ENCODE data around the gene POLDIP2. TPM values are rescaled to one million over a fixed set of nuclear protein-coding genes. Genes with fewer than 3 reads are reported as not detected.

The POLDIP2 gene
- total RNA-seq, 1 donor: 66.6 TPM

DNA sequence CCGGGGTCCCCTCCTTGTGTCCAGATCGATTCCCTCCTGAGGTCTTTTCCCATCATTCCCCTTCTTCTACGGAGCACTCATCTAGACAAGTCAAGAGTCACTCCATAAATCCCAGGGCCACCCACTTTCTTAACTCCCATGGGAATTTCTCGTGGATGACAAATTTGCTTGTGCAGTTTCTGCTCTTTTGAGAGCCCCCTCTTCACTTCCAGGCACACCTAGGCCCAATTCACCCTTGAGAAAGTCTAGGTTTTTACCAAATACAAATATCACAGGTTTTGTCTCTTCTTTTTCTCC lies 522 bp upstream of the POLDIP2 start:
- H3K4me3 ChIP-seq (ENCODE audit: low read depth, low read length): peak overlapping the region; percentile 96
- no peak for DNase-seq (ENCODE audit: low read depth)
- no peak for TF ChIP-seq CTCF (IDR thresholded peaks at IDR 0.05; ENCODE audit: insufficient read depth, low read length)

- TF ChIP-seq CTCF (IDR thresholded peaks at IDR 0.05; ENCODE audit: insufficient read depth, low read length): no peak
- no peak for DNase-seq (ENCODE audit: low read depth)
- H3K4me3 ChIP-seq (ENCODE audit: low read depth, low read length): no peak overlapping the region
These were observed 7.1 kb downstream of the POLDIP2 start for GRCh38 chr17:28350271-28350670.

DNA sequence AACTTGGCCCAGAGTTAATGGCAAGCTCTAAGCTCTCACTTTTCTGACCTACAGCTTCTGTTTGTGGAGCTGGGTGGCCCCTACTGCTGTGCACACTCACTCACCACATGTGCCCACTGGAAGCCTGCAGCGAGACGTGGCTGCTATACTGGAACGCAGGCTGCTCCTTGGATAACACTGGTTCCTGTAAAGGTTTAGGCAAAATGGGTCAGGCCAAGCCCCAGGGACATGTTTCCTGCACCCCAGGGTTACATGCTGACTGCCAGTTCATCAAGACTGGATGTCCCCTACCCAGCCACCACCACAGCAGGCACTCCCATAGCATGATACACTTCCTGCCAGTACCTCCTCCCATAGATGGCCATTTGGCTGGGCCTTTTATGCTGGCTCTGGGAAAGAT lies 8.3 kb downstream of the POLDIP2 start:
- TF ChIP-seq CTCF (IDR thresholded peaks at IDR 0.05; ENCODE audit: insufficient read depth, low read length): no peak
- no peak for DNase-seq (ENCODE audit: low read depth)
- H3K4me3 ChIP-seq (ENCODE audit: low read depth, low read length): no peak overlapping the region

DNA sequence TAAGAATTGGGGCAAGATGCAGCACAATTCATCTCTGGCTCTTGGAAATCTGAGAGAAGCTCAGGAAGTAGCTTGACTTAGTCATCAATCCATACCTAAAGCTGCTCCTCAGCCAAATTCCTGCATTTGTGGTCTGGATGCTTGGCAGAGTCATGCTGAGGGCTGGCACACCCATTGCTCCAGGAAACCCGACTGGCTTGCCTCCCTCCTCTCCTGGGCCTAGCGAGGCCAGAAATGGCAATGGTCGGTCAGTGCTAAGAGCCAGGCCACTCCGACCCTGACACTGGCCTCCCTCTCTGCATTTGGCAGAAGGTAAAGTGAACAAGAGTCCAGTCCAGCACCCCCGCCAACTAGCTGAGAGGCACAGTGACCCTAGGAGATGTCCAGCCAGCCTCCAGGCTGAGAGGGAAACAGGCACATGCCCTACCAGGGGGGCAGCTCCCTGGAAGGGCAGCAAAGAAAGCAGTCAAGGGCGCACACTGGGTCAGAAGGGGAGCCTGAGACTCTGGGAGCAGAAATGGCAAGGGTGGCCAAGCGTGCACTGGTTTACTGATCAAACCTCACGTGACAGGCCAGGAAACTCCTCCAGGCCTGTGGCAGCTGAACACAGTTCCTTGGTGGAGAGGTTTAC lies 10.0 kb downstream of the POLDIP2 start:
- no peak overlapping the region for H3K4me3 ChIP-seq (ENCODE audit: low read depth, low read length)
- peak; percentile 95 for DNase-seq (ENCODE audit: low read depth)
- TF ChIP-seq CTCF (IDR thresholded peaks at IDR 0.05; ENCODE audit: insufficient read depth, low read length): no peak

DNA sequence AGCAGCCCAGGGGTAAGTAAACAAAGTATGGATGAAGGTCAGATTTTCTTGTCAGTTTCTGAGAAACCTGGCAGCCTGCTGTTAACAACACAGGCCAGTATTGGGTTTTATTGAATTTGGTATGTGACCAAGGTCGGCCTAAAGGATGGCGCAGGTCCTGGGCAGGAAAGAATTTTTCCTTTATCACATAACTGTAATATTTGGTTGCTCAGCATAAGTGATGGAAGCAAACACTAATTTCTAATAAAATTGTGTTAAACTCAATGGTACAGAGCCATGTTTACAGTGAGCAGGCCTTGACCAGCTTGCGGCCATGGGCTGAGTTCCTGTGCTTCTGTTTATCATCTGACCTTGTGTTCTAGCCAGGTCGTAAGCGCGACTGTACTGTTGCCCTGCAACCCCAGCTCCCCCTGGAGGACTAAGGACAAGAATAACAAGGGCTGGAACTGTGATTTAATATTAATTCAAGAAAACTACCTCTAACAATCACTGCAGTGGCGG lies 10.5 kb downstream of the POLDIP2 start:
- no peak overlapping the region for H3K4me3 ChIP-seq (ENCODE audit: low read depth, low read length)
- TF ChIP-seq CTCF (IDR thresholded peaks at IDR 0.05; ENCODE audit: insufficient read depth, low read length): peak; percentile 47
- DNase-seq (ENCODE audit: low read depth): no peak

DNA sequence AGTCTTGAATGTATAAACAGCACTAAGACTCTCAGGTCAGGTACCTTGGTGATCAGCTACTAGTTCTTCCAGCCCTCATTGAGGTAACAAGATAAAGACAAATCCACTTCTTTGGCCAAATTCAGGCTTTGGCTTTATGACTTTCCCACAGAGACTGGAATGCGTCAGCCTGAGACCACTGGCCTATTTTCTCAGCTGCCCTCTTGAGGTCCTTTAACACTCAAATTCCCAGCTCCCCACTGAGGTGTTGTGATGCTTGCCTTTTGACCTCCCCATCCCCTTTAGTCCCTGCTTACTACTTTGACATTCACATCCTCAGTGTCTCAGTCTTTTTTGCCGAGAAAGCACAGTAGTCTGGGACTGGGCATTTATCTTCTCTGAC lies 11.1 kb downstream of the POLDIP2 start:
- DNase-seq (ENCODE audit: low read depth): peak; percentile 38
- TF ChIP-seq CTCF (IDR thresholded peaks at IDR 0.05; ENCODE audit: insufficient read depth, low read length): no peak
- H3K4me3 ChIP-seq (ENCODE audit: low read depth, low read length): no peak overlapping the region
